ENCODE results near the gene INPP5D.
A peak's percentile ranks its signal among the peaks of the same experiment; 100 is the strongest.

Gene INPP5D

DNA sequence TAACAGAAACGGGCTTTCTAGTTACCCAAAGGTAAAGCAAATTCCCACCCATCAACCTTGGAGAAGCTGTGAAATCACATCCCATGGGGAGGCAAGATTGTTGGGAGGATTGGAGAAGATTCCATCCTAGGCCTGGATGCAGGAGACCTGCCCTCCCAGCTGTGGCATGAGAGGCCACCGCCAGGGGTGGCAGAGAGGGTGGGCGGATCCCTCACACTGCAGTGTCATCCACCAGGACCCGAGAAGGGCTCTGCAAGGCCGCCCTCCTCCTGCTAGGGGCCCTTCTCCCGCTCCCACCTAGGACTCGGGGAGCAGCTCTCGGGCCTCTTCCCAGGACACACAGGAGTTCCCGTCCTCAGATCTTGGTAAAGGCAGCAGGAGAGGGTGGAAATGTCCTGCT, 175.8 kb downstream of the INPP5D start:
- no peaks in the 10 kb centered on the region for H3K9me3 ChIP-seq (ENCODE audit: control insufficient read depth, low read length)
- H3K27ac ChIP-seq (ENCODE audit: insufficient read depth, low read length, poor library complexity, severe bottlenecking), result no peak overlapping the region

DNA sequence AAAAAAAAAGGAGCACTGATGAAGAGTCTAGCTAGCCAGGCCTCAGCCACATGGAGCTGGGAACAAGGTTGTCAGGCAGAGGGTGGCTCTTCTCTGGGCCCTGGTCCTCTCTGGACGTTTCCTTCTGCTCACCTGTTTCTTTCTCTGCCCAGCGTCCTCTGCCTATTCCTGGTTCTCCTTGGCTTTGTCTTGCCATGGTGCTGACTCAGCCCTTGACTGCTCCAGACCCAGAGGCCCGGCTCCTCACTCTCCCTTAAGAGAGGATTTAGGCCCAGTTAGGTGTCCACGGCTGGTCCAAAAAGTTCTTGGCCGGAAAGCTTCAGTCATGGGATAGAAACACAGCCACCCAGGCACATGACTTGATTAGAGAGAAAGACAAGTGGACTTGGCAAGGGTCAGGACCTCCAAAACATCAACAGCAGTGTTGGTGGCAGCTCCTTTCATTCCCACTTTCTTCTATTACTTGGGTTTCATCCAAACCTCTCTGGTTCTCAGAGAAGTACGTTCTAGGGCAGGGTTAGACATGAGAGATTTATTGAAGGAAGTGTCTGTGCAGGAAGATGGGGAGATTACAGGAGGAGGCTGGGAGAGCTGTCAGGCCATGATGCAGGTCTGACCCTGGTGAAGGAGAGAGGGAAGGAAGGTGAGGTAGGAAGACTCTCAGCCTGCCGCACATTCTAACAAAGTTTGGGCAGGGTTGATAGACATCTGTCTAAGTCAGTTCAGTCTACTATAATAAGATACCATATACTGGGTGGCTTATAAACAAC, 176.9 kb downstream of the INPP5D start:
- Histone ChIP-seq H3K4me3 (ENCODE audit: insufficient read depth, low read depth, low read length, poor library complexity, severe bottlenecking) (no peak overlapping the region), H3K27me3 (replicated peaks; ENCODE audit: control insufficient read depth, insufficient read depth, low read length, poor library complexity, severe bottlenecking) (no peaks in the 10 kb centered on the region), H3K27ac (ENCODE audit: insufficient read depth, low read length, poor library complexity, severe bottlenecking) (no peak overlapping the region), H3K4me1 (ENCODE audit: control insufficient read depth, insufficient read depth, low read length, poor library complexity, severe bottlenecking) (peaks cover 42% of the 10 kb centered on the region), H3K36me3 (ENCODE audit: control insufficient read depth, insufficient read depth, low read length) (no peaks in the 10 kb centered on the region), H3K9me3 (ENCODE audit: control insufficient read depth, low read length) (no peaks in the 10 kb centered on the region)
- DNase-seq, result no peak

More for the DNA sequence above, 175.8 kb downstream of the INPP5D start:
- H3K27me3 ChIP-seq (replicated peaks; ENCODE audit: control insufficient read depth, insufficient read depth, low read length, poor library complexity, severe bottlenecking), result no peaks in the 10 kb centered on the region
- H3K4me1 ChIP-seq (ENCODE audit: control insufficient read depth, insufficient read depth, low read length, poor library complexity, severe bottlenecking), result peaks cover 36% of the 10 kb centered on the region
- H3K36me3 ChIP-seq (ENCODE audit: control insufficient read depth, insufficient read depth, low read length), result no peaks in the 10 kb centered on the region
- H3K4me3 ChIP-seq (ENCODE audit: insufficient read depth, low read depth, low read length, poor library complexity, severe bottlenecking), result no peak overlapping the region
- no peak for DNase-seq

DNA sequence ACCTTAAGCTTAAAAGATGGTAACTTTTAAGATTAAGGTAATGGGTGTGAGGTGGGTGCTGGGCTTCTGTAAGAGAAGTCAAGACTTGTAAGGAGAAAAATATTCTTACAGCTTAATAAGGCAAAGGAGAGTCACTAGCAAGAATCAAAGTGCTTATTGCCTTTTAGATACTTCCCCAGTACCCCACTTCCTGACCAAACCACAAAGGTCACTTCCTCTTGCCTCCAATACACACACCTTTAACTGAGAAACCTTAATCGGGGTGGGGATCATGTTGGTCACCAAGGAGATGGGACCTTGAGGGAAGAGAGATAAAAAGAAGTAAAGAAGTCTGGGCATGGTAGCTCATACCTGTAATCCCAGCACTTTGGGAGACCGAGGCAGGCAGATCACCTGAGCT, 180.8 kb downstream of the INPP5D start:
- H3K36me3 ChIP-seq (ENCODE audit: control insufficient read depth, insufficient read depth, low read length), result no peaks in the 10 kb centered on the region
- peaks cover 44% of the 10 kb centered on the region for H3K4me1 ChIP-seq (ENCODE audit: control insufficient read depth, insufficient read depth, low read length, poor library complexity, severe bottlenecking)
- peak overlapping the region; percentile 46 for H3K27ac ChIP-seq (ENCODE audit: insufficient read depth, low read length, poor library complexity, severe bottlenecking)
- DNase-seq, result peak in 1 of 3 donors; percentile 14
- no peaks in the 10 kb centered on the region for H3K9me3 ChIP-seq (ENCODE audit: control insufficient read depth, low read length)
- H3K4me3 ChIP-seq (ENCODE audit: insufficient read depth, low read depth, low read length, poor library complexity, severe bottlenecking), result no peak overlapping the region
- H3K27me3 ChIP-seq (replicated peaks; ENCODE audit: control insufficient read depth, insufficient read depth, low read length, poor library complexity, severe bottlenecking), result no peaks in the 10 kb centered on the region

DNA sequence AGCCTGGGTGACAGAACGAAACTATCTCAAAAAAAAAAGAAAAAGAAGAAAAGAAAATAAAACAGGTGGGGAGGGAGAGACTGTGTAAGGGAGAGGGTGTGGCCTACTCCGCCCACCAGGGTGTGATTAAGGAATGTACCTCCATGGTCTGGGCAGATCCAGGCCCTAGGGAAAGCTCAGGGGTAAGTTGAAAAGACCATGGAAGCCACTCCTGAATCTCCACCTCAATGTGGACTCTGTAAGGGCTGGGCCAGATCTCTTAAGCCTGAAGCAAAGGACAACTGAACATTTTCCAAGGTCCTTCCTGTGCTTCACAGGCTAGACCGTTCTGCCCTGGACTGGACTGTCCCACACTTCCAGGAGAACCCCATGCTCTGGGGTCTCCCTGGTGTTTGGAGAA, 181.7 kb downstream of the INPP5D start:
- no peaks in the 10 kb centered on the region for H3K9me3 ChIP-seq (ENCODE audit: control insufficient read depth, low read length)
- DNase-seq, result no peak
- peak overlapping the region; percentile 11 for H3K27ac ChIP-seq (ENCODE audit: insufficient read depth, low read length, poor library complexity, severe bottlenecking)
- no peaks in the 10 kb centered on the region for H3K27me3 ChIP-seq (replicated peaks; ENCODE audit: control insufficient read depth, insufficient read depth, low read length, poor library complexity, severe bottlenecking)
- no peak overlapping the region for H3K4me3 ChIP-seq (ENCODE audit: insufficient read depth, low read depth, low read length, poor library complexity, severe bottlenecking)
- H3K36me3 ChIP-seq (ENCODE audit: control insufficient read depth, insufficient read depth, low read length), result no peaks in the 10 kb centered on the region
- peaks cover 45% of the 10 kb centered on the region for H3K4me1 ChIP-seq (ENCODE audit: control insufficient read depth, insufficient read depth, low read length, poor library complexity, severe bottlenecking)

DNA sequence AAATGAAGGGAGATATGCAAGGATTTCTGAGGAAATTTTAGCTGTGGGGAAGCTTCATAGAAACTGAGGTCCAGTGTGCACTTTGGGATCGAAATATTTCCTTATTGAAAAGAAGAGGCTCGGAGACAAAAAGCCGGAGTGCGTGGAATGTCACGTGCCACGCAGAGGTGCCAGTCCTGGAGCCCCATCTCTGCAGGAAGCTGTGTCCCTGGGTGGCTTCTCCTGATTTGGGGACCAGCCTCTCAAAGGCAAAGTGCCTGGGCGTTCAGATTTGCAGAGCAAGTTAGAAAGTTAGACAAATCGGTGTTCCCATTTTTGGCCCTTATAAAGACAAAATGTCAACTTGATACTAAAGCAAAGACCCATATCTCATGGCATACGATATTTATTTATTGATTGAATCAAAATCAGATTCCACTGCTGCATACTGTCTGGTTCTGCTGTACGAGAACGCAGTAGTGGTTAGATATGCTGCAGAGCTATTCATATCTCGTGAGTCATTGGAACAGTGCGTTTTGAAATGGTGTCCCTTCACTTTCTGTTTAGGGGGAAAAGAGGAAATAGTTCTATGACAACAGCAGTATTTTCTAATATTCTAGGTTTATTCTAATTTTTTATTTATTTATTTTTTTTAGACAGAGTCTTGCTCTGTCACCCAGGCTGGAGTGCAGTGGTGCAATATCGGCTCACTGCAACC, 182.2 kb downstream of the INPP5D start:
- Histone ChIP-seq H3K36me3 (ENCODE audit: control insufficient read depth, insufficient read depth, low read length) (no peaks in the 10 kb centered on the region), H3K9me3 (ENCODE audit: control insufficient read depth, low read length) (no peaks in the 10 kb centered on the region), H3K4me1 (ENCODE audit: control insufficient read depth, insufficient read depth, low read length, poor library complexity, severe bottlenecking) (peaks cover 47% of the 10 kb centered on the region), H3K27me3 (replicated peaks; ENCODE audit: control insufficient read depth, insufficient read depth, low read length, poor library complexity, severe bottlenecking) (no peaks in the 10 kb centered on the region), H3K27ac (ENCODE audit: insufficient read depth, low read length, poor library complexity, severe bottlenecking) (no peak overlapping the region), H3K4me3 (ENCODE audit: insufficient read depth, low read depth, low read length, poor library complexity, severe bottlenecking) (no peak overlapping the region)
- no peak for DNase-seq

DNA sequence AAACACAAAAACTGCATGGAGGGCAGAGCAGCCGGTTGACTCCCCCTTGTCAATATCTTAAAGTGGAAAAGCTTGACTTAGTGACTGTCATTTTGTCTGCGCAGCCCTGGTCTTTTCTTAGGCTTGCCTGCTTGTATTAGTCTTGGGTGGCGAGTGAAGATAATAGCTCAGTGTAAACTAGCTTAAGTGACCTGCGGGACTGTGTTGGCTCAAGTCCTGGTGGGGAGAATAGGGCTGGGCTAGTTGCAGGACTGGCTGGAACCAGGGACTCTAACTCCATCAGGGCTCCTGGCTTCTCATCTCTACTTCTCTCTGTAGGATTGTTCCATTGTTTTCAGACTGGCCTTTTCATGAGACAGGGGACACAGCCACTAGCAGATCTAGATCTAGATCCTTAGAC, 183.2 kb downstream of the INPP5D start:
- Histone ChIP-seq H3K4me3 (ENCODE audit: insufficient read depth, low read depth, low read length, poor library complexity, severe bottlenecking) (no peak overlapping the region), H3K36me3 (ENCODE audit: control insufficient read depth, insufficient read depth, low read length) (no peaks in the 10 kb centered on the region), H3K4me1 (ENCODE audit: control insufficient read depth, insufficient read depth, low read length, poor library complexity, severe bottlenecking) (peaks cover 40% of the 10 kb centered on the region), H3K27ac (ENCODE audit: insufficient read depth, low read length, poor library complexity, severe bottlenecking) (no peak overlapping the region), H3K9me3 (ENCODE audit: control insufficient read depth, low read length) (no peaks in the 10 kb centered on the region), H3K27me3 (replicated peaks; ENCODE audit: control insufficient read depth, insufficient read depth, low read length, poor library complexity, severe bottlenecking) (no peaks in the 10 kb centered on the region)
- no peak for DNase-seq

DNA sequence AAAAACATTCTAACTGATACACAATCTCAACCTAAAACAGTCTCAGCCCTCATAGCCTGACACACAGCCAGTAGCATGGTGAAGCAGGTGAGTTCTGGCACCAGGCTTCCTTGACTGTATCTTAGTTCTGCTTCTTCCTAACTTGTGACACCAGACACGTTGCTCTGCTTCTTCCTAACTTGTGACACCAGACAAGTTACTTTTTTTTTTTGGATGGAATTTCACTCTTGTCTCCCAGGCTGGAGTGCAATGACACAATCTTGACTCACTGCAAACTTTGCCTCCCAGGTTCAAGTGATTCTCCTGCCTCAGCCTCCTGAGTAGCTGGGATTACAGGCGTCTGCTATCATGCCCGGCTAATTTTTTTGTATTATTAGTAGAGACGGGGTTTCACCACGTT, 184.7 kb downstream of the INPP5D start:
- H3K36me3 ChIP-seq (ENCODE audit: control insufficient read depth, insufficient read depth, low read length), result no peaks in the 10 kb centered on the region
- peaks cover 38% of the 10 kb centered on the region for H3K4me1 ChIP-seq (ENCODE audit: control insufficient read depth, insufficient read depth, low read length, poor library complexity, severe bottlenecking)
- no peak overlapping the region for H3K27ac ChIP-seq (ENCODE audit: insufficient read depth, low read length, poor library complexity, severe bottlenecking)
- no peak for DNase-seq
- H3K4me3 ChIP-seq (ENCODE audit: insufficient read depth, low read depth, low read length, poor library complexity, severe bottlenecking), result no peak overlapping the region
- no peaks in the 10 kb centered on the region for H3K27me3 ChIP-seq (replicated peaks; ENCODE audit: control insufficient read depth, insufficient read depth, low read length, poor library complexity, severe bottlenecking)
- H3K9me3 ChIP-seq (ENCODE audit: control insufficient read depth, low read length), result no peaks in the 10 kb centered on the region

DNA sequence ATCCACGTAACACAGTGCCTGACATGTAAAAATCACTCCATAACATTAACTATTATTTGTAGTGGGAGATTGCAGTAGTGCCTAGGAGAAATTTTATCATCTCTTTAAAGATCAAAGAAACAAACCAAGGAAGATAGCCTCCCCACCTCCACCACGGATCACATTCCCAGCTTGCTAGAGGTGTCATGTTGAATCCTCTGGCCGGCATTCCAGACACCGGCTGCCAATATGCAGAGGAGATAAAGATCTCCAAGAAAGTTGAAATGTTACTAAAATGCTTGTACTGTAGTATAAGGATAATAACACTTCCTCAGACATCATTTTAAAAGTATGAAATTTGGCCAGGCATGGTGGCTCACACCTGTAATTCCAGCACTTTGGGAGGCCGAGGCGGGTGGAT, 185.3 kb downstream of the INPP5D start:
- H3K4me3 ChIP-seq (ENCODE audit: insufficient read depth, low read depth, low read length, poor library complexity, severe bottlenecking), result no peak overlapping the region
- peaks cover 33% of the 10 kb centered on the region for H3K4me1 ChIP-seq (ENCODE audit: control insufficient read depth, insufficient read depth, low read length, poor library complexity, severe bottlenecking)
- no peaks in the 10 kb centered on the region for H3K9me3 ChIP-seq (ENCODE audit: control insufficient read depth, low read length)
- no peaks in the 10 kb centered on the region for H3K27me3 ChIP-seq (replicated peaks; ENCODE audit: control insufficient read depth, insufficient read depth, low read length, poor library complexity, severe bottlenecking)
- no peak overlapping the region for H3K27ac ChIP-seq (ENCODE audit: insufficient read depth, low read length, poor library complexity, severe bottlenecking)
- DNase-seq, result no peak
- no peaks in the 10 kb centered on the region for H3K36me3 ChIP-seq (ENCODE audit: control insufficient read depth, insufficient read depth, low read length)

DNA sequence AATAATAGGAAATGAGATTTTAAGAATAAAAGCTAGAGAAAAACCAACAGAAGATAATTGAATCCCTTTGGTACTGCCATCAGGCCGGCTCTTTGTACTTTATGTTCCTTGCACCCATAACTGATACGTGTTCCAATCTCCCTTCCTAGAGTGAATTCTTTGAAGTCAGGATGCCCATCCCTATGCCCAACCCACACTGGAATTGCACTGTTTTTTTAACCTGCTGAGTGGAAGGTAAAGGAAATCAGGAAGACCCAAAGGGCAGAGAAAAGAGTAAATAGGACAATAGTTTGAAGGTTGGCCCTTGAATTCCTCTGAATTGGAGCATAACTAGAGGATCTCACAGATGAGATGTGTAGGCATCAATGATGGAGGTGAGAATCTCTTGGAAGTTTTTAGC, 187.0 kb downstream of the INPP5D start:
- Histone ChIP-seq H3K27me3 (replicated peaks; ENCODE audit: control insufficient read depth, insufficient read depth, low read length, poor library complexity, severe bottlenecking) (no peaks in the 10 kb centered on the region), H3K27ac (ENCODE audit: insufficient read depth, low read length, poor library complexity, severe bottlenecking) (peak overlapping the region; percentile 77), H3K9me3 (ENCODE audit: control insufficient read depth, low read length) (no peaks in the 10 kb centered on the region), H3K36me3 (ENCODE audit: control insufficient read depth, insufficient read depth, low read length) (no peaks in the 10 kb centered on the region), H3K4me3 (ENCODE audit: insufficient read depth, low read depth, low read length, poor library complexity, severe bottlenecking) (no peak overlapping the region), H3K4me1 (ENCODE audit: control insufficient read depth, insufficient read depth, low read length, poor library complexity, severe bottlenecking) (peaks cover 24% of the 10 kb centered on the region)
- no peak for DNase-seq

DNA sequence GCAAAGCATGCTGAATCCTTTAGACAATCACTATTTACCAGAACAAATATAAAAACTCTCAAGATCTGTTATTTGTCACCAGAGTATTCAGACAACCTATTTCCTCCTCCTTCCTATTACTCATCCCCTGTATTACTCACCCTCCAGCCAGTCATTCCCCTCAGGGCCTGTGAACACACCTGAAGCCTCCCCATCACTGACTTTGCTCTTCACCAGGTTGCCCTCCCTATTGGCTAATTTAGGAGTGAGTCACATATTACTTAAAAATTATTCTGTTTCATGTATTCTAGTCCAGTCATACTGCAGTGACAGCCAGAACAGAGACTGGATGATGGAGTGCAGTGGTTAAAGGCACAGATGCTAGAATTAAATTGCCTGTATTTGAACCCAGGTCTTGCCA, 187.6 kb downstream of the INPP5D start:
- H3K4me3 ChIP-seq (ENCODE audit: insufficient read depth, low read depth, low read length, poor library complexity, severe bottlenecking), result no peak overlapping the region
- H3K27me3 ChIP-seq (replicated peaks; ENCODE audit: control insufficient read depth, insufficient read depth, low read length, poor library complexity, severe bottlenecking), result no peaks in the 10 kb centered on the region
- H3K27ac ChIP-seq (ENCODE audit: insufficient read depth, low read length, poor library complexity, severe bottlenecking), result peak overlapping the region; percentile 77
- no peaks in the 10 kb centered on the region for H3K9me3 ChIP-seq (ENCODE audit: control insufficient read depth, low read length)
- no peaks in the 10 kb centered on the region for H3K36me3 ChIP-seq (ENCODE audit: control insufficient read depth, insufficient read depth, low read length)
- peaks cover 23% of the 10 kb centered on the region for H3K4me1 ChIP-seq (ENCODE audit: control insufficient read depth, insufficient read depth, low read length, poor library complexity, severe bottlenecking)
- DNase-seq, result peak; percentile 43 to 63 (median 51)

All from effector memory CD4-positive, alpha-beta T cell (primary cell).